ENCODE data around the gene CPLX4. TPM values are rescaled to one million over a fixed set of nuclear protein-coding genes. Genes with fewer than 3 reads are reported as not detected.

The CPLX4 gene
- total RNA-seq, 1 experiment from 2014 or later: not detected

GRCh38 chr18:59303006-59303405 lies 15.4 kb downstream of the CPLX4 start:
- ATAC-seq (no peak), DNase-seq (ENCODE audit: low read depth, low spot score) (no peak)
- CTCF ChIA-PET: no interaction called here
- TF ChIP-seq TCF7L2 (IDR thresholded peaks at IDR 0.05; ENCODE audit: low read depth, low read length) (no peak), CTCF (IDR thresholded peaks at IDR 0.05) (no peak), REST (IDR thresholded peaks at IDR 0.05; ENCODE audit: insufficient read depth in 1 of 2, low read depth in 2 of 2, low read length in 1 of 2) (no peak), POLR2AphosphoS5 (IDR thresholded peaks at IDR 0.05; ENCODE audit: low read depth, low read length) (no peak), SIN3A (IDR thresholded peaks at IDR 0.05; ENCODE audit: borderline replicate concordance, insufficient read depth, low read depth, low read length) (no peak)
- no peak overlapping the region for H3K27ac ChIP-seq (ENCODE audit: low read length)
- H3K27me3 ChIP-seq (ENCODE audit: control insufficient read depth, insufficient read depth, low read length): no peaks in the 10 kb centered on the region; the same call in 1 of the 2 replicates
- H3K4me1 ChIP-seq (ENCODE audit: control insufficient read depth, insufficient read depth, low read length): no peaks in the 10 kb centered on the region
- H3K4me3 ChIP-seq (ENCODE audit: low read depth in 2 of 2, low read length in 2 of 2): no peak overlapping the region
- intact Hi-C loops (cut with micrococcal nuclease; ENCODE audit: unreplicated experiment) (no loop called here), in situ Hi-C loops (cut with HindIII; ENCODE audit: low pct_unique_long_range_greater_than_20kb, low sequenced_read_pairs) (no loop called here)
- H3K36me3 ChIP-seq (ENCODE audit: control insufficient read depth, insufficient read depth, low read length): no peaks in the 10 kb centered on the region
- POLR2A ChIA-PET: no interaction called here
- no TSS peak for BruUV-seq (replicated peaks)
- H3K9me3 ChIP-seq (ENCODE audit: control insufficient read depth, insufficient read depth, low read depth, low read length): no peaks in the 10 kb centered on the region

GRCh38 chr18:59301929-59302328 lies 16.5 kb downstream of the CPLX4 start:
- TF ChIP-seq POLR2AphosphoS5 (IDR thresholded peaks at IDR 0.05; ENCODE audit: low read depth, low read length): no peak
- TF ChIP-seq SIN3A (IDR thresholded peaks at IDR 0.05; ENCODE audit: borderline replicate concordance, insufficient read depth, low read depth, low read length): no peak
- no peak for TF ChIP-seq REST (IDR thresholded peaks at IDR 0.05; ENCODE audit: insufficient read depth in 1 of 2, low read depth in 2 of 2, low read length in 1 of 2)
- no peak for TF ChIP-seq CTCF (IDR thresholded peaks at IDR 0.05)
- no peak for TF ChIP-seq TCF7L2 (IDR thresholded peaks at IDR 0.05; ENCODE audit: low read depth, low read length)
- Histone ChIP-seq H3K36me3 (ENCODE audit: control insufficient read depth, insufficient read depth, low read length) (no peaks in the 10 kb centered on the region), H3K9me3 (ENCODE audit: control insufficient read depth, insufficient read depth, low read depth, low read length) (no peaks in the 10 kb centered on the region), H3K27me3 (ENCODE audit: control insufficient read depth, insufficient read depth, low read length) (no peaks in the 10 kb centered on the region; the same call in 1 of the 2 replicates), H3K4me3 (ENCODE audit: low read depth in 2 of 2, low read length in 2 of 2) (no peak overlapping the region), H3K27ac (ENCODE audit: low read length) (no peak overlapping the region), H3K4me1 (ENCODE audit: control insufficient read depth, insufficient read depth, low read length) (no peaks in the 10 kb centered on the region)
- CTCF ChIA-PET: no interaction called here
- no peak for ATAC-seq
- in situ Hi-C loops (cut with HindIII; ENCODE audit: low pct_unique_long_range_greater_than_20kb, low sequenced_read_pairs): no loop called here
- DNase-seq (ENCODE audit: low read depth, low spot score): no peak
- POLR2A ChIA-PET: no interaction called here
- BruUV-seq (replicated peaks): no TSS peak
- intact Hi-C loops (cut with micrococcal nuclease; ENCODE audit: unreplicated experiment): no loop called here

All from Panc1 (cell line).